GM11168 (cell line): ENCODE results near the gene LEMD1.

Source experiments
- in situ Hi-C: fragments of 300-500 bp; cut with MboI; formaldehyde crosslinking; loops from one replicate; pipeline ENCODE4 v1.12.0; 2022; ENCODE audit warnings: low sequenced_read_pairs; ENCODE audit not compliant: unreplicated experiment

Gene LEMD1

DNA sequence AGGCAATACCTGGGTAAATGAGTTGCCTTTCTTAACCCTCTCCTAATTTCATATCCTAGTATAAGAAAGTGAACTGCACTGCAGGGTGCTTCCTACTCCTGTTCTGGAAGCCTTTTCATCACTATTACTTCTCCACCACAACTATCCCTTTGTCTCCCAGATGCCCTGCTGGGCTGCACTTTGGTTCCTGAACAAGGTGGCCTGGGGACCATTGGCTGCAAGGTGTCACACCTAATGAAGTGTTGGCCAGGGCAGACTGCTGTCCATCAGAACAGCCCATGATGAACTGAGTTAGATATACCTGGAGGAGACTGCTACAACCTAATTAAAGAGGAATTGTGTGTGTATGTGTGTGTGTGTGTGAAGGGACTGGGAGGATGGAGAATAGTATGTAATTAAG lies 63.3 kb downstream of the LEMD1 start:
- in situ Hi-C loops, result loop anchor here (10.0 kb wide), 1 partner anchor 126 kb away; no protein-coding TSS in a partner anchor

DNA sequence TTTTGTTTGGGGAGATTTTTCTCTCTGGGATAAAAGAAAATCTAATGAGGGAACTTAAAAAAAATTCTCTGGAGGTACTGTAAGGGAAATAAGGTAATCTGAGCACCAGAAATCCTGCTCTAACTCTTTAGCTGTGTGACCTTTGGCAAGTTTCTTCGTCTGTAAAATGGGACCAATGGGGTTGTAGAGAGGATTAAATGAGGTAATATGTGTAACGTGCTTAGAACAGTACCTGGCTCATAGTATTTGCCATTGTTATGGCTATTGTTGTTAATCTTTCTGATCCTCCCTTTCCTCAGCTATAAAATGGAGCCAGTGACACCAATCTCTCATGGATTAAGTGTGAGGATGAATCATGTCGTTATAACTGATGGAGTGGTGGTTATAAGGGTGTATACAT lies 64.3 kb downstream of the LEMD1 start:
- in situ Hi-C loops, result loop anchor here (10.0 kb wide), 1 partner anchor 127 kb away; no protein-coding TSS in a partner anchor

DNA sequence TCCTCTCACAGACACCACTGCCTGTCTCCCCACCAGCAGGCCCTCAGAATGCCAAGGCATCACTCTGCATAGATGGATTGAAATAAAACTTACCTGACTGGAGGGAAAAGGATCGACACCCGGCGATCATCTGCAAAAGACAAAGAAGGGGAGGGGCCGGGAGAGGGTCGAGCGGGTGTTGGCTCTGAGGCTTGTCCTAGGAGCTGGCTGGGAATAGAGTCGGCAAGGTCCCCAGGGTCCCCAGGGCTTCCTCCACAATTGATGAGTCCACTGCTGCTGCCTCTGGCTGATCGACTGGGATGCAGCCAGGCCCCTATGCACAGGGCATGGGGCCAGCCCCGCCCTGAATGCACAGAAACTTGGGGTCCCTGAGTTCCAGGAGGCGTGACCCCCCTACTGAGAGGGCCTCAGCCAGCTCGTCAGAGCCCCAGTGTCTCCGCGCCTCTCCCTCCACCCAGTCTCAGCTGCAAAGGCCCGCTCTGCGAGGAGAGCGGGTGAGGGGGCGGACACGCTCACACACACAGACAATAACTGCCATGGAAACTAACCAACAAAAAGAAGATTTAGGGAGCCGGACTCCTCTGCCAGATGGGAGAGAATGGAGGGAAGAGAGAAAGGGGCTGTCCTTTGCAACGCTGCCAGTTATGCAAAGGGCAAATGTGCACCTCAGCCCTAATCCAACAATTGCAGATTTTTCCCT lies 65.3 kb downstream of the LEMD1 start, which contains the start of gene KLHDC8A:
KLHDC8A (minus strand) TSS at position 483 of the 700 bp plus-strand sequence. CDS start 13,318 bp downstream, outside the sequence.
- in situ Hi-C loops, result loop anchor here (10.0 kb wide), 1 partner anchor 128 kb away; no protein-coding TSS in a partner anchor

DNA sequence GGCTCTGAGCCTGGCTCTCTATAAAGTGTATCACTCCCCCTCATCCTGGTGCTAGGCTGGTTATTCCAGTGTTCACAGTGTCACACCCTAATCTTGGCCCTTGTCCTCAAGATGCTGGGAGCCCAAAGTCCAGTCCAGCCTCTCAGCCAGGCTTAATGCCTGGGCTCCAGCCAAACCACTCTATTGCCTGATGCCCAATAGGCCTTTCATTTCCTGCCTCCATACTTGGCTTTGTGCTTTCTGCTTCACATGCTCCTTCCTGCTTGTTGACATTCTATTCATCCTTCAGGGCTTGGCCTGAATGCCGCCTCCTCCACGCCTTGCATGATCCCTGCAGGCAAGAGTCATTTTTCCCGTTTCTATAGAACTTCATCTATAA lies 66.8 kb downstream of the LEMD1 start:
- in situ Hi-C loops, result loop anchor here (10.0 kb wide), 1 partner anchor 130 kb away; no protein-coding TSS in a partner anchor

GRCh38 chr1:205354259-205355074 lies 67.4 kb downstream of the LEMD1 start:
- in situ Hi-C loops, result loop anchor here (10.0 kb wide), 1 partner anchor 130 kb away; no protein-coding TSS in a partner anchor

- in situ Hi-C loops, result loop anchor here (10.0 kb wide), 1 partner anchor 131 kb away; no protein-coding TSS in a partner anchor
Observed at GRCh38 chr1:205353612-205354011, 68.2 kb downstream of the LEMD1 start.

DNA sequence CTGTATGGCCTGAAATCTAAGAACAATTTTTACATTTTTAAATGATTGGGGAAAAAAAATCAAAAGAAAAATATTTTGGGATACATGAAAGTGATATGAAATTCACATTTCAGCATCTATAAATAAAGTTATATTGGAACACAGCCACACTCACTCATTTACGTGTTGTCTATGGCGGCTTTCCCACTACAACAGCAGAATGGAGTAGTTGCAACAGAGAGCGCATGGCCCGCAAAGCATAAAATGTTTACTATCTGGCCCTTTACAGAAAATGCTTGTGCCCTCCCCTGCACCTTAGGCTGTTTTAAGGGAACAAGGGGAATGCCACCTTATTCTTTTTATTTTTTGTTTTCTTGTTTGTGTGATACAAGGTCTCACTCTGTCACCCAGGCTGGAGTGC lies 68.7 kb downstream of the LEMD1 start:
- in situ Hi-C loops, result loop anchor here (10.0 kb wide), 1 partner anchor 132 kb away; no protein-coding TSS in a partner anchor

- in situ Hi-C loops, result loop anchor here (10.0 kb wide), 1 partner anchor 133 kb away; no protein-coding TSS in a partner anchor
Observed at GRCh38 chr1:205351984-205352713, 69.7 kb downstream of the LEMD1 start.

GRCh38 chr1:205350691-205351141 lies 71.1 kb downstream of the LEMD1 start:
- in situ Hi-C loops, result loop anchor here (10.0 kb wide), 1 partner anchor 134 kb away; no protein-coding TSS in a partner anchor

DNA sequence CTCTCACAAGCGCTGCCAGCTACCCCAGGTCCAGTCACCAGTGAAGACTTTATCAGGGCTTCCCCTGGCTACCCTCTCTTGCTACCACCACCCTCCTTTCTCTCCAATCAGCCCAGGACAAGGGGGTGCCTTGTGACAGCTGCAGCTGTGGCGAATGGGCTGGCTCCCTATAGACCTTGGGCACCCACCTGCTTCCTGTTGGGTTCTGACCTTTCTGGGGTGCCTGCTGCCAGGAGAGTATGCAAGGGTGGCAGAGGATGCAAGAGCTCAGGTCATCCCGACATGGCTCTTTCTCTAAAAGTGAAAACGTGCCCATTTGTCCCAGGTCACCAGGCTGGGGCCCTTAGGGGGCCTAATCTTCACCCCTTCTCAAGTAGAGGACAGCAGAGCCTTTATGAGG lies 71.7 kb downstream of the LEMD1 start:
- in situ Hi-C loops, result loop anchor here (10.0 kb wide), 1 partner anchor 135 kb away; no protein-coding TSS in a partner anchor

- in situ Hi-C loops, result no loop called here
Observed at GRCh38 chr1:205348554-205349487, 73.0 kb downstream of the LEMD1 start.

DNA sequence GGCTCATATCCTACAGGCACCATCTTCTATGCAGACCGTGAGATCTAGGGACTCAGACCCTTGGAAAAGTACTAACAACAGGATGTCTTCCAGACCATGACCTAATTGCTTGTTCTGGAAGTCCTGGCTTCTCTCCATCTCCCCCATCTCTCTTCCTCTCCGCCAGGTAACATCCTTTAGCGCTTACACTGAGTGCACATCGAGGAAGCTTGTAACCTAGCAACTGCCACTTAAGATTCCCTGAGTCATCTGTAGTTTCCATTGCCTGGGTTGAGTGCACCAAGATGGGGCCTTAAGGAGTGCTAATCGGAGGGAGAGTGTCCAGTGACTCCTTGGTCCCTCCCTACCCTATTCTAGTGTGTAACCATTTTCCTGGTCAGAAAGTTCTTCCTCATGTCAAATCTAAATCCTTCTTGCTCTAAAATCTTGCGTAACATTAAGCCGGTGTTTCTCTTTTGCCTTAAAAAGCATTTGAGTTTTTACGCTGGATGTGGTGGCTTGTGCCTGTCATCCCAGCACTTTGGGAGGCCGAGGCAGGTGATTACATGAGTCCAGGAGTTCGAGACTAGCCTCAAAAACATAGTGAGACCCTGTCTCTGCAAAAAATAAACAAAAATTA lies 74.8 kb downstream of the LEMD1 start:
- in situ Hi-C loops, result no loop called here

GRCh38 chr1:205345761-205346160 lies 76.1 kb downstream of the LEMD1 start:
- in situ Hi-C loops, result no loop called here

DNA sequence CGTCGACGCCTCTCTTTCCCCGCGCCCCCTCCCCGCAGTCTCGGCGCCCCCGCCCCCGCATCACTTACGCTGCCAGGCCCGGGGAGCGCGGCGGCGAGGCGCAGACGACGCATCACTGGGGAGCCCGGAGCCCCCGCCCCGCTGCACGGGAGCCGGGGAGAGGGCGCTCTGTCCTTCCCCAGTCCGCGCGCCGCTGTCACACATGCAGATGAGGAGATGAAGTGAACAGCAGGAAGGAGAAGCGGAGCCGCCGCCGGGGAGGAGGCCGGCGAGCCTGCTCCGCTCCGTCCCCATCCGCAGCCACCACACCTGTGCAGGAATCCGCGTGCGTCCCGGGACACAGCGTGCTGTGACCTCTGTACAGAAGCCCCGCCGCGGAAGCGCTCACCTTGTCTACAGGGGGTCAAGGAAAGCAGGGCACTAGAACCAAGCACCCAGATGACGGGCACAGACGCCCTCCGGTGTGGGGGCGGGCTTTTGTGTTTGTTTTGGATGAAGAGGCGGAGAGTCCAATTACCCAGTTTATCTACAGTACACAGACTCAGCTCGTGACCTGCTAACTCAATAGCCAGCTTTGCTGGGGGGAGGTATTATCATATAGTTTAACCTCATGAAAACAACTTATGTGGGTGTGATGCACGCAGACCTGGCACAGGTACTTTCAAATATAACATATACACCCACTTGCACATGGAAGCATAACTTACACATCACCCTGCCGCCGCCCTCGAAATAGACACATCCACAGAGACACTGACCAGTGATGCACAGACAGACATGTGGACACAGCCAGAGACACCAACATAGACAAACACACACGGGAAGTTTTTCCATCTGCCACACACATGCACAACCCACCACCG lies 77.6 kb downstream of the LEMD1 start:
- in situ Hi-C loops, result no loop called here

DNA sequence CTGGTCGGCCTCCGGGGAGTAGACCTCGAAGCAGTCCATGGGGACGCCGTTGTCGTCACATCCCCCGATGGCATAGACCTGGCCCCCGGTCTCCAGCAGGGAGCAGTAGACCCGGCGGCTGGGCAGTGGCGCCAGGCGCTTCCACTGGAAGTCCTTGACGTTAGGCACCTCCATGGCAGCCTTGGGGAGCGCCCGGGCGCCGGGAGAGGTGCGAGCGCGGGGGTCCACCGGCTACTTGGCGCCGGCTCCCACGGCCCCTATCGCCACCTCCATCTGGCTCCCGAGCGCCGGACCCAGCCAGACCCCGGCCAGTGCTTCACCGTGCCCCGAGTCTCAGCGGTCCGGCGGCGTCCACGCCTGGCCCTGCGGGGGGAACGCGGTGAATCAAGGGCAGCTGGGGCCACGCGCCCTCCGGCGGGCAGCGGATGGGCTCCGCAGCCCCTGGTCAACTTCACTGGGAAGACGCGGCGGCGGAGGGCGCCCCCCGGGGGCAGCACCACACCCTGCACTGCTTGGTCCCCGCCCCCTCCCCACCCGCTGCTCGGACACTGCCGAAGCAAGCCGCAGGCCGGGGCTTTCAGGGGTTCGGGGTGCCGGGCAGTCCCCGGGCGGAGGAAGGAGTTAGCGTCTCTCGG lies 78.3 kb downstream of the LEMD1 start:
- in situ Hi-C loops, result no loop called here

DNA sequence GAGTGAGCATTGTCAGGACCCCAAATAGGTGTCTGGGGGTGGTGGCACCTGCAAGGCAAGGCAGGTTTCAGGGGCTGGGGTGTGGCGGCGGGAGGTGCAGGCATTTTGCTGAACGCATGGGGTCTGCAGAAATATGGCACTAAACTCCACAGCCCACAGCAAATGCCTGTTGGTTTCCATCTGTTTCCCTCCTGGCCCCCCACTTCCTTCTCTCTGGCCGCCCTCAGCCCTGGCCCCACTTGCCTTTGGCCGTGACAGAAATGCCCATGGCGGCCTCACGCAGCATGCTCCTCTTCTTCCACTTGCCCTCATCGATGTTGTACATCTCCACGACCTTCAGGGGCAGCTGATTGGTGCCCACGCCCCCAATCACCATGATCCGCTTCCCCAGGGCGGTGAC lies 78.9 kb downstream of the LEMD1 start:
- in situ Hi-C loops, result no loop called here

DNA sequence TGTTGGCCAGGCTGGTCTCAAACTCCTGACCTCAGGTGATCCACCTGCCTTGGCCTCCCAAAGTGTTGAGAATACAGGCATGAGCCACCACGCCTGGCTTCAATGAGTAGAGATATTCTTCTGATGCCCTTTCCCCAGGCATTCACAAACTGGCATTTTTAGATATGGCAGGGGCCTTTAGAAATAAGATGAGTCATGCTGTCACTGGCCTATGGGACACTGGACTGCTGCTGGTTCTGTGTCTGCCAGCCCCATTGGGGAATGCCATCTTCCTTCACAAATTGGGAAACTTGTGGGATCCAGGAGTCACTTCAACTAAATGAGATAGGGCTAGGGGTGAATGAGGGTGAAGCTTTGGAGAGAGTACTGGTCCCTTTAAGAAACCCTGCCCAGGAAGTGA lies 81.2 kb downstream of the LEMD1 start:
- in situ Hi-C loops, result no loop called here
